GM10266 (cell line): ENCODE data around the gene MALSU1.

Experiments
- DNase-seq: peaks from one replicate; pipeline ENCODE4 v3.0.0; 2012; ENCODE audit errors: extremely low spot score
- CTCF ChIP-seq: IDR thresholded peaks from 2 replicates; pipeline ENCODE4 v1.5.1; 2012; ENCODE audit warnings: mild to moderate bottlenecking, low read depth; ENCODE audit not compliant: control insufficient read depth, insufficient read depth; ENCODE audit errors: missing control alignments

The MALSU1 gene

DNA sequence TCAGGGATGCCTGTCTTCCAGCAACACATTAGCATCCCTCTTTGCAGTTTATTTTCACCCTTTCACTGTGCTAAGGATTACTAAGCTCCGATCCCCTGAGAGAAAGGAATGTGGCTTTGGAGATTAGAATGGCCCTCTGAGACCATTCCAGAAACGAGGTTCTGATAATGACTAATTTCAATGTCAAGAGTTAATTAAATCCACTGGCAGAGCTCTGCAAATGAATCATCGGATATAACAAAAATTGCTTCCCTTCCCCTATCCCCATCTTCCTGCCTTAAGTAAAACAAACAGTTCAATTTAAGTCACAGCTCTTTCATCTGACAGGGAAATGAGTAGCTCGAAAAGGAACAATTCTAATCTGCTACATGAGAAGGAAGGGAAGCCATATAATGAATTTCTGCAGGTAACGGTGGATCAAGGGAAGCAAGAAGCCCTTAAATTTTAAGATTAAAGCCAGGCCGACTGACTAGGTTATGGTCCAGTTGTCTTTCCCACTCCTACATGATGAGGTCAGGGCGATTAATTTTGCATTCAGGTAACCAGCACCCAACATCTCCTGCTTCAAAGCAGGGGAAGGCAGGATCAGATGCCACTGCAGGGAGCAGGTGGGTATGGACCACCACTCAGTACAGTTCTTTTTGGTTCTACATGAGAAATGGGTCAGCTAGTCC, 50.5 kb downstream of the MALSU1 start:
- TF ChIP-seq CTCF, result no peak
- no peak for DNase-seq

GRCh38 chr7:23350466-23350865, 51.3 kb downstream of the MALSU1 start:
- no peak for DNase-seq

GRCh38 chr7:23353172-23353571, 54.0 kb downstream of the MALSU1 start:
- no peak for TF ChIP-seq CTCF
- peak; percentile 25 for DNase-seq

More at GRCh38 chr7:23350466-23350865, 51.3 kb downstream of the MALSU1 start:
- no peak for TF ChIP-seq CTCF

DNA sequence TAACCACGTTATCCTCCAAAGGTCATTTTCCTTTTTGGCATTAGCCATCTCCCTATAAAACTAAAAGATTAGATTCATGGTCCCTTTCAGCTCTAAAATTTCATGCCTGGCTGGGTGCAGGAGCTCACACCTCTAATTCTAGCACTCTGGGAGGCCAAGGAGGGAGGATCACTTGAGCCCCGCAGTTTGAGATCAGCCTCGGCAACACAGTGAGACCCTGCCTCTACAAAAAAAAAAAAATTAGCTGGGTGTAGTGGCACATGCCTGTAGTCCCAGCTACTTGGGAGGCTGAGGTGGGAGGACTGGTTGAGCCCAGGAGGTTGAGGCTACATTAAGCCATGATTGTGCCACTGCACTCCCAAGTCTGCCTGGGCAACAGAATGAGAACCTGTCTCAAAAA, 57.0 kb downstream of the MALSU1 start:
- no peak for TF ChIP-seq CTCF
- no peak for DNase-seq

- no peak for TF ChIP-seq CTCF
Measured at GRCh38 chr7:23356726-23357125, 57.6 kb downstream of the MALSU1 start.

DNA sequence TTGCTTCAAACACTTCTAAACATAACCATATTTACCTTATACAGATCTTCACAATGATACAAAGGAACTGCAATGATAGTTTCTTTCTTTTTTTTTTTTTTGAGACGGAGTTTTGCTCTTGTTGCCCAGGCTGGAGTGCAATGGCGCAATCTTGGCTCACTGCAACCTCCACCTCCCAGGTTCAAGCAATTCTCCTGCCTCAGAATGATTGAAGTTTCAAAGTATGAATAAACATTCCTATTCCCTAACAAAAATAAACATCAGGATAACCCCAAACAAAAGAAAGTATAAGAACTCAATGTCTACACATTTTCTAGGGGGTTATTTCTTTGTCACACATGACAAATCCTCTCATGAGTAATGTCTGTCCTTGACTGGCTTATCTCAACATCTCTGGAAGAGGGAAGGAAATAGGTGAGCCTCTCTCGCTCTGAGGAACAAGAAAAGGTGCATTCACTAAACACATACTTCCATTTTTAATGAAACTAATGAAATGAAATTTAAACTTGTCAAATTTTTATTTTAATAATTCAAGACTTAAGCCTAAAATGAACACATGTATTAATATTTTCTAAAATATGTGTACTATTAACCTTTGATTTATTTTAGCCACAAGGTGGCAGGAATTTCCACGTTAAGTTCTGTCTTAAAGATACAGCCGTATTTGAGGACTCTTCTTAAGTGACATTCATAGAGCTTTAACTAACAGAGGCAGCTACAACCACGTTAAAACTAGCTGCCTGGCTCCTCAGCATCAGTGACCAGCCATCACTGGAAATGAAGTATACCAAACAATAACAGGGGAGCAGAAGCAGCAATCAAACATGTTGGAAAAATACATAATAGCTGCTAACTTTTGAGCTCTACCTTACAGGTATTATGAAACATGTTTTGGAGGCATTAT, 58.3 kb downstream of the MALSU1 start:
- peak; percentile 44 for TF ChIP-seq CTCF
- DNase-seq, result peak; percentile 18

More at GRCh38 chr7:23356726-23357125, 57.6 kb downstream of the MALSU1 start:
- no peak for DNase-seq
